Measurements from ENCODE around the gene GCFC2.

DNA sequence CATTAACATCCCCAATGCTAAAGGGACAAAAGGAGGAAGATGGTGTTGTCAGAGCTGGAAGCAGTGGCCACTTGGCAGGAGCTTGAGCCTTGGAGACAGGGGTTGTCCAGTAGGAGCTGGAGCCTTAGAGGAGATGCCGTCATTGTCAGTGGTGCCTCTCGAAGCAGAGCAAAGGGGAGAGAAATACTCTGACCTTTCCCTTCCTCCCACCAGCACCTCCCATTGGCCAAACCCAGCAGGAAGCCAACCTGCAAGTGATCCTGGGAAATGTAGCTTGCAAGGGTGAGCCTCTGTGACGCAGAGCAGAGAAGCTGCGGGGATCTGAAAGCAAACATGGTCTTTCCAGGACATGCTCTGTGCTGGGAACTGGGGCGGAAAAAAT, 97.9 kb downstream of the GCFC2 start:
- TF ChIP-seq TARDBP (IDR thresholded peaks at IDR 0.05), result no peak
- TF ChIP-seq ELF4 (IDR thresholded peaks at IDR 0.05), result no peak
